Adrenal gland (tissue), 5 donors: ENCODE measurements around the gene CCDC81.

Experiments
- POLR2A ChIP-seq, 2 donors: fragments of 450-650 bp; IDR thresholded peaks; one replicate each; pipeline ENCODE4 v1.6.1; 2017; ENCODE audit warnings: antibody characterized with exemption in 2 of 2, mild to moderate bottlenecking in 2 of 2, moderate library complexity in 1 of 2
- TF ChIP-seq, protein P1 (sequence below), 6 experiments: fragments of 450-650 bp in 4 of 6; fragments of 200-600 bp in 2 of 6; sonication (generic) in 1 of 6; IDR thresholded peaks; 1 replicate in 5 of 6; 2 replicates in 1 of 6; pipeline versions ENCODE4 v1.5.1 to v1.8.0; 2016 to 2021; ENCODE audit warnings: antibody characterized with exemption in 6 of 6, mild to moderate bottlenecking in 2 of 6, moderate library complexity in 1 of 6
- donor health status: DM: no; HTN: no; CAD: no.

DNA sequence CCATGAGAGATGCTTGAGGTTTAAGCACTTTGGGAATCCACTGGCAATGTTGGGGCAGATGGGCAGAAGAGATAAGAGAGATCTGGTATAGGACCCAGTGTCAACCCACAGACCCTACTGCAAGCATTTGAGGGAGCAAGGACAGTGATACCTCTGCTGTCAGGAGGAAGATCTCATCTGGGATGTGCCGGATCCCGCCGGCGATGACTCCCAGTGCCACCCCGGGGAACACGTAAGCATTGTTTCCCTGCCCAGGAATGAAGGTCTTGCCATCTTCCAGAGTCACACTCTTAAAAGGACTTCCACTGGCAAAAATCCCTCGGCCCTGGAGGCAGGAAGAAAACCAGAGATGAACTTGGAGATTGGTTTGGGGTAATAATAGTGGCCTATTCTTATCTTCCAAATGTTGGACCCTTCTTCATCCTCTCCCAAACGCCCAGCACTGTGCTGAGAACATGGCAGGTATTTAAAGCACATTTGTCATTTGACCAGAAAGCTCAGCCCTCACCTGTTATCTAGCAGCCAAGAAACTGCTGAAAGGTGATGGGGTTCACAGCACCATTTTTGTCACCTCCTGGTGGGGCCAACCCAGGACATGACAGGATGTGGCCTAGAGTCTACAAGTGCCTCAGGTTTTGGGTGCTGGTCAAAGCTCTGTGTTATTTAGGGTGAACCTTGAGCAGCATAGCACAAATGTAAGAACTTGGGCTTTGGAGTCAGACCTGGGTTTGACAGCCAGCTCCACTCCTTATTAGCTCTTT is 71.7 kb downstream of the CCDC81 start:
- TF ChIP-seq, protein P1, sequence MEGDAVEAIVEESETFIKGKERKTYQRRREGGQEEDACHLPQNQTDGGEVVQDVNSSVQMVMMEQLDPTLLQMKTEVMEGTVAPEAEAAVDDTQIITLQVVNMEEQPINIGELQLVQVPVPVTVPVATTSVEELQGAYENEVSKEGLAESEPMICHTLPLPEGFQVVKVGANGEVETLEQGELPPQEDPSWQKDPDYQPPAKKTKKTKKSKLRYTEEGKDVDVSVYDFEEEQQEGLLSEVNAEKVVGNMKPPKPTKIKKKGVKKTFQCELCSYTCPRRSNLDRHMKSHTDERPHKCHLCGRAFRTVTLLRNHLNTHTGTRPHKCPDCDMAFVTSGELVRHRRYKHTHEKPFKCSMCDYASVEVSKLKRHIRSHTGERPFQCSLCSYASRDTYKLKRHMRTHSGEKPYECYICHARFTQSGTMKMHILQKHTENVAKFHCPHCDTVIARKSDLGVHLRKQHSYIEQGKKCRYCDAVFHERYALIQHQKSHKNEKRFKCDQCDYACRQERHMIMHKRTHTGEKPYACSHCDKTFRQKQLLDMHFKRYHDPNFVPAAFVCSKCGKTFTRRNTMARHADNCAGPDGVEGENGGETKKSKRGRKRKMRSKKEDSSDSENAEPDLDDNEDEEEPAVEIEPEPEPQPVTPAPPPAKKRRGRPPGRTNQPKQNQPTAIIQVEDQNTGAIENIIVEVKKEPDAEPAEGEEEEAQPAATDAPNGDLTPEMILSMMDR (IDR thresholded peaks at IDR 0.05): no peak
- no peak for TF ChIP-seq POLR2A (IDR thresholded peaks at IDR 0.05)
